ENCODE data around the gene ATP8A2.

DNA sequence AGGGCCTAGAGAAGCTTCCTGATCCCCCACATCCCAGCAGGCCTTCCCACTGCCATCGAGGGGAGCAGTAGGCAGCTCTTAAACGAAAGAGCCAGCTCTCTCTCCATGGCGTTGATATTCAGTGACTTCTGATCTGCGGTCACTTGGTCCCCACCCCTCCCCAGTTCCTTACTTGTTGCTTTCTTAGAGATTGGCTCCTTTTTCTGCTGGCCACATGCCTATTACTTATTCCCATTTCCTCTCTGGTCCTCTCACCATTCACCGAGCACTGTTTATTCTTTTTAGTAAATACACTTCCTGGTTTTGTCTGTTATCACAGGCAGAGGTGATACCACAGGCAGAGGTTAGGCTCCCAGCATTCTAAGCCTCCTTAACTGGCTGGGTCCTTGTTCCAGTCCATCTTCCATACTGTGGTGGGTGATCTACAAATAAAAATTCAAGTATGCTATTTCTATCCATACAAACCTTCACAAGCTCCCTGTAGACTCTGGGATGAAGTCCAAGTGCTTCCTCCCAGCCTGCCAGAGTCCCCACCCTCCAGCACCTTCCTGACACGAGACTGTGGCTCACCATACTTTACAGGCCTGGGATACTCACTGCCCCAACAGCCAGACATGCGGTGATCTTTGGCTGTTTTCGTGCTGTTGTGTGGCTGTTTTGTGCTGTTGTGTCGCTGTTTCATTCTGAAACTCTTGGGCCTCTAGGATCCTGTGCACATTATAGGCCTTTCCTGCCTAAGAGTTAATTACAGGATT, 315.9 kb downstream of the ATP8A2 start:
- no peak for TF ChIP-seq POLR2A (IDR thresholded peaks at IDR 0.05; ENCODE audit: low read length)
- TF ChIP-seq GATA1 (IDR thresholded peaks at IDR 0.05; ENCODE audit: low read depth, low read length), result no peak
